Effector memory CD4-positive, alpha-beta T cell (primary cell): ENCODE data around the gene MACROH2A2.

Experiments used
- DNase-seq, 3 donors: peaks; one replicate each; pipeline ENCODE4 v3.0.0-alpha.2; 2020
- H3K27ac ChIP-seq: 2 replicates; pipeline ENCODE4 v1.7.0; 2013; ENCODE audit warnings: mild to moderate bottlenecking, low read length, moderate library complexity; ENCODE audit not compliant: insufficient read depth, poor library complexity, severe bottlenecking
- H3K27me3 ChIP-seq: replicated peaks from 2 replicates; pipeline ENCODE4 v1.7.0; 2013; ENCODE audit warnings: mild to moderate bottlenecking, low read length; ENCODE audit not compliant: insufficient read depth, control insufficient read depth, poor library complexity, severe bottlenecking
- H3K36me3 ChIP-seq: 2 replicates; pipeline ENCODE4 v1.7.0; 2013; ENCODE audit warnings: mild to moderate bottlenecking, low read length, moderate library complexity; ENCODE audit not compliant: control insufficient read depth, insufficient read depth
- H3K4me1 ChIP-seq: 2 replicates; pipeline ENCODE4 v1.7.0; 2013; ENCODE audit warnings: low read length, mild to moderate bottlenecking; ENCODE audit not compliant: control insufficient read depth, insufficient read depth, poor library complexity, severe bottlenecking
- H3K4me3 ChIP-seq: 2 replicates; pipeline ENCODE4 v1.7.0; 2013; ENCODE audit warnings: low read length, low read depth, mild to moderate bottlenecking; ENCODE audit not compliant: insufficient read depth, poor library complexity, severe bottlenecking
- H3K9me3 ChIP-seq: 2 replicates; pipeline ENCODE4 v1.7.0; 2013; ENCODE audit warnings: mild to moderate bottlenecking, low read length, moderate library complexity; ENCODE audit not compliant: control insufficient read depth

The MACROH2A2 gene

GRCh38 chr10:70137135-70137534, 84.5 kb downstream of the MACROH2A2 start:
- no peak overlapping the region for H3K27ac ChIP-seq
- no peaks in the 10 kb centered on the region for H3K27me3 ChIP-seq
- peaks cover 9% of the 10 kb centered on the region for H3K4me1 ChIP-seq
- no peak overlapping the region for H3K4me3 ChIP-seq
- peaks cover 15% of the 10 kb centered on the region for H3K36me3 ChIP-seq
- no peaks in the 10 kb centered on the region for H3K9me3 ChIP-seq
- no peak for DNase-seq

GRCh38 chr10:70137927-70138883, 85.6 kb downstream of the MACROH2A2 start:
- Histone ChIP-seq H3K4me3 (no peak overlapping the region), H3K27ac (no peak overlapping the region), H3K27me3 (no peaks in the 10 kb centered on the region), H3K36me3 (peaks cover 15% of the 10 kb centered on the region), H3K4me1 (no peaks in the 10 kb centered on the region), H3K9me3 (no peaks in the 10 kb centered on the region)
- DNase-seq = no peak

GRCh38 chr10:70139151-70139996, 86.7 kb downstream of the MACROH2A2 start:
- no peak for DNase-seq

GRCh38 chr10:70139997-70140250, 87.3 kb downstream of the MACROH2A2 start:
- Histone ChIP-seq H3K27me3 (no peaks in the 10 kb centered on the region), H3K27ac (no peak overlapping the region), H3K4me3 (no peak overlapping the region), H3K36me3 (peaks cover 15% of the 10 kb centered on the region), H3K9me3 (no peaks in the 10 kb centered on the region), H3K4me1 (peaks cover 2% of the 10 kb centered on the region)
- DNase-seq = no peak

More at GRCh38 chr10:70139151-70139996, 86.7 kb downstream of the MACROH2A2 start:
- Histone ChIP-seq H3K9me3 (no peaks in the 10 kb centered on the region), H3K36me3 (peaks cover 15% of the 10 kb centered on the region), H3K4me3 (no peak overlapping the region), H3K4me1 (no peaks in the 10 kb centered on the region), H3K27ac (no peak overlapping the region), H3K27me3 (no peaks in the 10 kb centered on the region)

- Histone ChIP-seq H3K27ac (no peak overlapping the region), H3K9me3 (no peaks in the 10 kb centered on the region), H3K4me1 (peaks cover 5% of the 10 kb centered on the region), H3K4me3 (no peak overlapping the region), H3K27me3 (no peaks in the 10 kb centered on the region), H3K36me3 (peaks cover 15% of the 10 kb centered on the region)
- DNase-seq = no peak
These were observed 87.7 kb downstream of the MACROH2A2 start for GRCh38 chr10:70140297-70140696.

GRCh38 chr10:70142555-70142954, 89.9 kb downstream of the MACROH2A2 start:
- DNase-seq = no peak

GRCh38 chr10:70144372-70145110, 91.9 kb downstream of the MACROH2A2 start:
- Histone ChIP-seq H3K27me3 (no peaks in the 10 kb centered on the region), H3K27ac (peak overlapping the region; percentile 87), H3K36me3 (peaks cover 13% of the 10 kb centered on the region), H3K4me3 (peak overlapping the region; percentile 82), H3K9me3 (no peaks in the 10 kb centered on the region), H3K4me1 (peaks cover 15% of the 10 kb centered on the region)
- DNase-seq = no peak

More at GRCh38 chr10:70142555-70142954, 89.9 kb downstream of the MACROH2A2 start:
- Histone ChIP-seq H3K4me1 (peaks cover 15% of the 10 kb centered on the region), H3K27ac (no peak overlapping the region), H3K27me3 (no peaks in the 10 kb centered on the region), H3K4me3 (no peak overlapping the region), H3K36me3 (peaks cover 15% of the 10 kb centered on the region), H3K9me3 (no peaks in the 10 kb centered on the region)

GRCh38 chr10:70145166-70145665, 92.6 kb downstream of the MACROH2A2 start:
- Histone ChIP-seq H3K4me3 (peak overlapping the region; percentile 82), H3K4me1 (peaks cover 15% of the 10 kb centered on the region), H3K27ac (peak overlapping the region; percentile 87), H3K27me3 (no peaks in the 10 kb centered on the region), H3K9me3 (no peaks in the 10 kb centered on the region), H3K36me3 (peaks cover 14% of the 10 kb centered on the region)
- no peak for DNase-seq

- H3K27me3 ChIP-seq = no peaks in the 10 kb centered on the region
- H3K4me3 ChIP-seq = peak overlapping the region; percentile 82
These were observed 93.2 kb downstream of the MACROH2A2 start for GRCh38 chr10:70145666-70146488.

More at GRCh38 chr10:70145666-70146488, 93.2 kb downstream of the MACROH2A2 start:
- peak; percentile 61 to 66 (median 65) for DNase-seq
- peaks cover 15% of the 10 kb centered on the region for H3K4me1 ChIP-seq
- H3K27ac ChIP-seq = peak overlapping the region; percentile 87
- H3K36me3 ChIP-seq = peaks cover 14% of the 10 kb centered on the region
- H3K9me3 ChIP-seq = no peaks in the 10 kb centered on the region
